HEK293 (cell line): ENCODE data around the gene PSD4.

Experiments
- CTCF ChIA-PET: fragments of 350-600 bp; formaldehyde crosslinking; extraction: SDS; loops from one replicate; lab custom pipeline; 2021; ENCODE audit warnings: antibody characterized with exemption; lab: Yijun Ruan, JAX
- POLR2A ChIA-PET: fragments of 300-600 bp; formaldehyde crosslinking; extraction: SDS; loops from one replicate; lab custom pipeline; 2020; ENCODE audit warnings: antibody characterized with exemption, inconsistent platforms; lab: Yijun Ruan, JAX
- H3K27ac ChIP-seq: fragments of 200-500 bp; sonication (Bioruptor generic); 2 replicates; pipeline ENCODE4 v1.5.1; 2014; ENCODE audit warnings: low read depth, low read length, control low read depth, inconsistent platforms; ENCODE audit errors: extremely low read depth
- H3K36me3 ChIP-seq, 2 experiments: fragments of 200-500 bp in 1 of 2; sonication (Bioruptor generic) in 1 of 2; 1 replicate in 1 of 2; 2 replicates in 1 of 2; pipeline ENCODE4 v1.5.1; 2014 to 2017; ENCODE audit warnings: inconsistent platforms in 2 of 2, low read length in 2 of 2; ENCODE audit not compliant: control insufficient read depth in 2 of 2, insufficient read depth in 1 of 2
- H3K4me1 ChIP-seq: fragments of 200-500 bp; sonication (Bioruptor generic); 2 replicates; pipeline ENCODE4 v1.5.1; 2014; ENCODE audit warnings: mild to moderate bottlenecking, low read length, inconsistent platforms; ENCODE audit not compliant: control insufficient read depth, insufficient read depth
- H3K4me3 ChIP-seq: 2 replicates; pipeline ENCODE4 v1.5.1; 2011; ENCODE audit warnings: low read depth, mild to moderate bottlenecking, control low read depth, low read length, moderate library complexity
- H3K9me3 ChIP-seq: fragments of 200-500 bp; sonication (Bioruptor generic); 2 replicates; pipeline ENCODE4 v1.5.1; 2014; ENCODE audit warnings: low read depth, low read length, inconsistent platforms; ENCODE audit not compliant: control insufficient read depth, insufficient read depth
- GFI1B ChIP-seq: fragments of 450-650 bp; formaldehyde crosslinking; IDR thresholded peaks from 2 replicates; pipeline ENCODE4 v1.5.1; 2016; ENCODE audit warnings: missing biosample characterization, missing genetic modification characterization
- SCRT1 ChIP-seq: fragments of 450-650 bp; formaldehyde crosslinking; IDR thresholded peaks from 2 replicates; pipeline ENCODE4 v1.5.1; 2016; ENCODE audit warnings: missing biosample characterization, missing genetic modification characterization, borderline replicate concordance
- SP3 ChIP-seq: fragments of 450-650 bp; formaldehyde crosslinking; IDR thresholded peaks from 2 replicates; pipeline ENCODE4 v1.5.1; 2016; ENCODE audit warnings: missing biosample characterization, missing genetic modification characterization
- YY1 ChIP-seq: fragments of 450-650 bp; formaldehyde crosslinking; IDR thresholded peaks from 2 replicates; pipeline ENCODE4 v1.5.1; 2018; ENCODE audit warnings: missing biosample characterization, missing genetic modification characterization
- ZBTB17 ChIP-seq: fragments of 450-650 bp; formaldehyde crosslinking; IDR thresholded peaks from 2 replicates; pipeline ENCODE4 v1.5.1; 2016; ENCODE audit warnings: missing biosample characterization, missing genetic modification characterization
- ZFP41 ChIP-seq: fragments of 450-650 bp; formaldehyde crosslinking; IDR thresholded peaks from 2 replicates; pipeline ENCODE4 v1.5.1; 2016; ENCODE audit warnings: missing biosample characterization, missing genetic modification characterization, borderline replicate concordance
- ZNF169 ChIP-seq: fragments of 450-650 bp; formaldehyde crosslinking; IDR thresholded peaks from 2 replicates; pipeline ENCODE4 v1.5.1; 2016; ENCODE audit warnings: missing biosample characterization, missing genetic modification characterization
- ZNF223 ChIP-seq: fragments of 450-650 bp; formaldehyde crosslinking; IDR thresholded peaks from 2 replicates; pipeline ENCODE4 v1.5.1; 2016; ENCODE audit warnings: missing biosample characterization, missing genetic modification characterization
- ZNF350 ChIP-seq: fragments of 450-650 bp; formaldehyde crosslinking; IDR thresholded peaks from 2 replicates; pipeline ENCODE4 v1.5.0; 2017; ENCODE audit warnings: missing biosample characterization, mild to moderate bottlenecking, missing genetic modification characterization
- ZNF501 ChIP-seq: fragments of 450-650 bp; formaldehyde crosslinking; IDR thresholded peaks from 2 replicates; pipeline ENCODE4 v1.5.1; 2016; ENCODE audit warnings: missing biosample characterization, missing genetic modification characterization
- ZNF548 ChIP-seq: fragments of 450-650 bp; formaldehyde crosslinking; IDR thresholded peaks from 2 replicates; pipeline ENCODE4 v1.5.1; 2016; ENCODE audit warnings: missing biosample characterization, missing genetic modification characterization
- ZNF600 ChIP-seq: fragments of 450-650 bp; formaldehyde crosslinking; IDR thresholded peaks from 2 replicates; pipeline ENCODE4 v1.5.1; 2016; ENCODE audit warnings: missing biosample characterization, missing genetic modification characterization
- ZNF768 ChIP-seq: fragments of 450-650 bp; formaldehyde crosslinking; IDR thresholded peaks from 2 replicates; pipeline ENCODE4 v1.5.1; 2018; ENCODE audit warnings: missing biosample characterization, mild to moderate bottlenecking, missing genetic modification characterization
- TF ChIP-seq, protein P1 (sequence below): fragments of 450-650 bp; formaldehyde crosslinking; IDR thresholded peaks from 2 replicates; pipeline ENCODE4 v1.5.1; 2016; ENCODE audit warnings: missing biosample characterization, missing genetic modification characterization
- TF ChIP-seq, protein P2 (sequence below): fragments of 450-650 bp; formaldehyde crosslinking; IDR thresholded peaks from 2 replicates; pipeline ENCODE4 v1.5.1; 2016; ENCODE audit warnings: missing biosample characterization, missing genetic modification characterization
- TF ChIP-seq, protein P3 (sequence below): fragments of 450-650 bp; formaldehyde crosslinking; IDR thresholded peaks from 2 replicates; pipeline ENCODE4 v1.5.0; 2017; ENCODE audit warnings: missing biosample characterization, missing genetic modification characterization, borderline replicate concordance
- TF ChIP-seq, protein P4 (sequence below): fragments of 450-650 bp; formaldehyde crosslinking; IDR thresholded peaks from 2 replicates; pipeline ENCODE4 v1.5.1; 2016; ENCODE audit warnings: missing biosample characterization, missing genetic modification characterization
- TF ChIP-seq, protein P5 (sequence below): fragments of 450-650 bp; formaldehyde crosslinking; IDR thresholded peaks from 2 replicates; pipeline ENCODE4 v1.5.1; 2016; ENCODE audit warnings: missing biosample characterization, missing genetic modification characterization

The PSD4 gene

DNA sequence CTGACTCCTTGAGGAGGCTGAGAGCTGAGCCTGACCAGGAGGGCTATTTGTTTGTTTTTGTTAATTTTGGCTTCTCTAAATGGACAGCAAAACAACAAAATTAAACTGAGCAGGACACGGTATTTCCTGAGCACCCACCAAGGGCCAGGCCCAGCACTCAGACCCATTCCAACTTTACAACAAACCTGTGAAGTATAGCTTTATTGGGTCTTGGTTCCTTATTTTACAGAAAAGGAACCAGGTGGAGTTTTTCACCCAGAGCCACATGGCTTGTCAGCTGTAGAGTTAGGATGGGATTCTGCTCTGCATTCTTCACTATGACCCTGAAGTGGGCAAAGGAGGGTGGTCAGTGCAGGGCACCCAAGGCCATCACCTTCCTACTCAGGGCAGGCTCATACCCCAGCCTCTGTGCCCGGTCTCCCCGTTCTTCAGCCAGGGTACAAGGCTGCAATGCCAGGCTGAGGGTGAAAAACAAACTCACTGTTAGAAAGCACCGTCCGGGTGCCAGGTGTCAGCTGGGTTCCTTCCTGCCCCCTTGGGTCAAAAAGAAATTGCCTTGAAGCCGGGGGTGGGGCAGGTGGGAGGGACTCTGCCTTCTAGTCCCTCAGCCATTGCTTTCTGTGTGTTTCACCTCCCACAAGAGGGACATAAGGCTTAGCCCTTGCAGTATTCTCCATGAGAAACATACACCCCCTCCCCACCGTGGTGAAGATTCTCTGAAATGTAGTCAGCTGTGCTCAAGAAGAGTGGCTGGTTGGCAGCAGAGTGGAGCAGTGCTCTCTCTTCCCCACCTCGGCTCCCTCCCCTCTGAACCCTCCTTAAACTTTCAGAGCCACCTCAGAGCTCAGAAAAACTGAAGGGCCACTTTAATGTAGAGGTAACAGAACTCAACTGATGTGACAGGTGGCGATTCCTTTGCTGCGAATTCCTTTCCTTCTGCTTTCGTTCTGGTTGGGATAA is 2.2 kb downstream of the PSD4 start:
- no peak for TF ChIP-seq ZNF350 (tag by site-specific recombination)
- no peak for TF ChIP-seq ZNF600
- no peak for TF ChIP-seq ZNF169 (tag by site-specific recombination)
- TF ChIP-seq SP3 (tag by site-specific recombination): no peak
- no peak for TF ChIP-seq ZNF501
- TF ChIP-seq GFI1B (tag by site-specific recombination): no peak
- no peak for TF ChIP-seq SCRT1 (tag by site-specific recombination)
- TF ChIP-seq ZNF548 (tag by site-specific recombination): no peak
- TF ChIP-seq ZNF223 (tag by site-specific recombination): no peak
- no peak overlapping the region for H3K4me3 ChIP-seq
- H3K36me3 ChIP-seq: no peaks in the 10 kb centered on the region
- H3K9me3 ChIP-seq: no peaks in the 10 kb centered on the region
- ChIA-PET CTCF (interaction anchor here (0.8 to 1.6 kb wide), 2 partner anchors 11 to 23 kb away, joined by 5 to 7 read pairs; no protein-coding TSS in a partner anchor), POLR2A (no interaction called here)
- H3K4me1 ChIP-seq: no peaks in the 10 kb centered on the region
- H3K27ac ChIP-seq: no peak overlapping the region

DNA sequence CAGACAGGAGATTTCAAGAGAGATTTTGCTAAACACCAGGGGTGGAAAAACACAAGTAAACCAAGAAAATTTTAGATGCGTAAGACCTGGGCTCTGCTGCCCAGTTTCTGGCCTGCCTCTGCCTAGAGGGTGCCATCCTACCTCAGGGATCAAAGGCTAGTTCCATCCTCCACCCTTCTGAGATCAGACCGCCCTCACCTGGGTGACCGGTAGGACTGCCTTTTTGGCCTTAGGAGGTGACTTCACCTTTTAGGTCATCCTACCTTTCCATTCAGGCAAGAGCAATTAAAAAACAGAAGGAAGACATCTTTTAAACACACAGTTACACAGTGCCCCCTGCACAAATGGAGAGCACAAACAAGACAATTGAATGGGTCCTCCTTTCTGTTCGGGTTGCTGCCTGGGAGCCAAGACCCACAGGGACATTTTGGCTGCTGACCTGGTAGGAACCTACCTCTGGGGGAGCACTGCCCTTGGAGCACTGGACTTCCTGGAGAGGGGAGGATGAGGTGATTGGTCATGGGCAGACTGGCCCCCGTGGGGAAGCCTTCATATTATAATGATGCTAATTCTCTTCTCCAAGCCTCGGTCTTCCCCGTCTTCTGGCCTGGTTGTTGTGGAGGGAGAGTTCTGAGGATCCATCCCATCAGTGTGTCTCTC is 3.1 kb downstream of the PSD4 start:
- Histone ChIP-seq H3K4me1 (no peaks in the 10 kb centered on the region), H3K36me3 (no peaks in the 10 kb centered on the region), H3K4me3 (no peak overlapping the region)
- CTCF ChIA-PET: interaction anchor here (1.6 kb wide), 1 partner anchor 22 kb away, joined by 7 read pairs; no protein-coding TSS in a partner anchor
- TF ChIP-seq, protein P1, sequence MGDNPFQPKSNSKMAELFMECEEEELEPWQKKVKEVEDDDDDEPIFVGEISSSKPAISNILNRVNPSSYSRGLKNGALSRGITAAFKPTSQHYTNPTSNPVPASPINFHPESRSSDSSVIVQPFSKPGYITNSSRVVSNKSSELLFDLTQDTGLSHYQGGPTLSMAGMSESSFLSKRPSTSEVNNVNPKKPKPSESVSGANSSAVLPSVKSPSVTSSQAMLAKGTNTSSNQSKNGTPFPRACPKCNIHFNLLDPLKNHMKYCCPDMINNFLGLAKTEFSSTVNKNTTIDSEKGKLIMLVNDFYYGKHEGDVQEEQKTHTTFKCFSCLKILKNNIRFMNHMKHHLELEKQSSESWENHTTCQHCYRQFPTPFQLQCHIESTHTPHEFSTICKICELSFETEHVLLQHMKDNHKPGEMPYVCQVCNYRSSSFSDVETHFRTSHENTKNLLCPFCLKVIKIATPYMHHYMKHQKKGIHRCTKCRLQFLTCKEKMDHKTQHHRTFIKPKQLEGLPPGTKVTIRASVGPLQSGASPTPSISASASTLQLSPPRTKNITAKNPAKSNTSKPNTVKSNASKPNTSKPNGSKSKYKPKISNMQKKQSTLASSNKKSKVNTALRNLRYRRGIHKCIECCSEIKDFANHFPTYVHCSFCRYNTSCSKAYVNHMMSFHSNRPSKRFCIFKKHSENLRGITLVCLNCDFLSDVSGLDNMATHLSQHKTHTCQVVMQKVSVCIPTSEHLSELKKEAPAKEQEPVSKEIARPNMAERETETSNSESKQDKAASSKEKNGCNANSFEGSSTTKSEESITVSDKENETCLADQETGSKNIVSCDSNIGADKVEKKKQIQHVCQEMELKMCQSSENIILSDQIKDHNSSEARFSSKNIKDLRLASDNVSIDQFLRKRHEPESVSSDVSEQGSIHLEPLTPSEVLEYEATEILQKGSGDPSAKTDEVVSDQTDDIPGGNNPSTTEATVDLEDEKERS: no peak
- no peak for TF ChIP-seq ZNF768 (tag by site-specific recombination)
- TF ChIP-seq ZFP41 (tag by site-specific recombination): no peak
- TF ChIP-seq ZBTB17 (tag by site-specific recombination): no peak
- TF ChIP-seq, protein P2, sequence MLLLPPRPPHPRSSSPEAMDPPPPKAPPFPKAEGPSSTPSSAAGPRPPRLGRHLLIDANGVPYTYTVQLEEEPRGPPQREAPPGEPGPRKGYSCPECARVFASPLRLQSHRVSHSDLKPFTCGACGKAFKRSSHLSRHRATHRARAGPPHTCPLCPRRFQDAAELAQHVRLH (tag by site-specific recombination): no peak
- TF ChIP-seq, protein P3, sequence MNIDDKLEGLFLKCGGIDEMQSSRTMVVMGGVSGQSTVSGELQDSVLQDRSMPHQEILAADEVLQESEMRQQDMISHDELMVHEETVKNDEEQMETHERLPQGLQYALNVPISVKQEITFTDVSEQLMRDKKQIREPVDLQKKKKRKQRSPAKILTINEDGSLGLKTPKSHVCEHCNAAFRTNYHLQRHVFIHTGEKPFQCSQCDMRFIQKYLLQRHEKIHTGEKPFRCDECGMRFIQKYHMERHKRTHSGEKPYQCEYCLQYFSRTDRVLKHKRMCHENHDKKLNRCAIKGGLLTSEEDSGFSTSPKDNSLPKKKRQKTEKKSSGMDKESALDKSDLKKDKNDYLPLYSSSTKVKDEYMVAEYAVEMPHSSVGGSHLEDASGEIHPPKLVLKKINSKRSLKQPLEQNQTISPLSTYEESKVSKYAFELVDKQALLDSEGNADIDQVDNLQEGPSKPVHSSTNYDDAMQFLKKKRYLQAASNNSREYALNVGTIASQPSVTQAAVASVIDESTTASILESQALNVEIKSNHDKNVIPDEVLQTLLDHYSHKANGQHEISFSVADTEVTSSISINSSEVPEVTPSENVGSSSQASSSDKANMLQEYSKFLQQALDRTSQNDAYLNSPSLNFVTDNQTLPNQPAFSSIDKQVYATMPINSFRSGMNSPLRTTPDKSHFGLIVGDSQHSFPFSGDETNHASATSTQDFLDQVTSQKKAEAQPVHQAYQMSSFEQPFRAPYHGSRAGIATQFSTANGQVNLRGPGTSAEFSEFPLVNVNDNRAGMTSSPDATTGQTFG (tag by site-specific recombination): no peak
- no peak for TF ChIP-seq YY1
- TF ChIP-seq, protein P4, sequence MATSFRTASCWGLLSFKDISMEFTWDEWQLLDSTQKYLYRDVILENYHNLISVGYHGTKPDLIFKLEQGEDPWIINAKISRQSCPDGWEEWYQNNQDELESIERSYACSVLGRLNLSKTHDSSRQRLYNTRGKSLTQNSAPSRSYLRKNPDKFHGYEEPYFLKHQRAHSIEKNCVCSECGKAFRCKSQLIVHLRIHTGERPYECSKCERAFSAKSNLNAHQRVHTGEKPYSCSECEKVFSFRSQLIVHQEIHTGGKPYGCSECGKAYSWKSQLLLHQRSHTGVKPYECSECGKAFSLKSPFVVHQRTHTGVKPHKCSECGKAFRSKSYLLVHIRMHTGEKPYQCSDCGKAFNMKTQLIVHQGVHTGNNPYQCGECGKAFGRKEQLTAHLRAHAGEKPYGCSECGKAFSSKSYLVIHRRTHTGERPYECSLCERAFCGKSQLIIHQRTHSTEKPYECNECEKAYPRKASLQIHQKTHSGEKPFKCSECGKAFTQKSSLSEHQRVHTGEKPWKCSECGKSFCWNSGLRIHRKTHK (tag by site-specific recombination): no peak
- TF ChIP-seq SP3 (tag by site-specific recombination): no peak
- TF ChIP-seq, protein P5, sequence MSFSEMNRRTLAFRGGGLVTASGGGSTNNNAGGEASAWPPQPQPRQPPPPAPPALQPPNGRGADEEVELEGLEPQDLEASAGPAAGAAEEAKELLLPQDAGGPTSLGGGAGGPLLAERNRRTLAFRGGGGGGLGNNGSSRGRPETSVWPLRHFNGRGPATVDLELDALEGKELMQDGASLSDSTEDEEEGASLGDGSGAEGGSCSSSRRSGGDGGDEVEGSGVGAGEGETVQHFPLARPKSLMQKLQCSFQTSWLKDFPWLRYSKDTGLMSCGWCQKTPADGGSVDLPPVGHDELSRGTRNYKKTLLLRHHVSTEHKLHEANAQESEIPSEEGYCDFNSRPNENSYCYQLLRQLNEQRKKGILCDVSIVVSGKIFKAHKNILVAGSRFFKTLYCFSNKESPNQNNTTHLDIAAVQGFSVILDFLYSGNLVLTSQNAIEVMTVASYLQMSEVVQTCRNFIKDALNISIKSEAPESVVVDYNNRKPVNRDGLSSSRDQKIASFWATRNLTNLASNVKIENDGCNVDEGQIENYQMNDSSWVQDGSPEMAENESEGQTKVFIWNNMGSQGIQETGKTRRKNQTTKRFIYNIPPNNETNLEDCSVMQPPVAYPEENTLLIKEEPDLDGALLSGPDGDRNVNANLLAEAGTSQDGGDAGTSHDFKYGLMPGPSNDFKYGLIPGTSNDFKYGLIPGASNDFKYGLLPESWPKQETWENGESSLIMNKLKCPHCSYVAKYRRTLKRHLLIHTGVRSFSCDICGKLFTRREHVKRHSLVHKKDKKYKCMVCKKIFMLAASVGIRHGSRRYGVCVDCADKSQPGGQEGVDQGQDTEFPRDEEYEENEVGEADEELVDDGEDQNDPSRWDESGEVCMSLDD (tag by site-specific recombination): no peak
- TF ChIP-seq, all 188 proteins: peak for 0
- Histone ChIP-seq H3K9me3 (no peaks in the 10 kb centered on the region), H3K27ac (no peak overlapping the region)
- POLR2A ChIA-PET: no interaction called here
